NB4 (cell line): ENCODE results near the gene CIART.
"Not testable (repeated sequence)": the region's sequence is repeated elsewhere in the genome, so short reads cannot be mapped to it uniquely, and the experiment has no call there.

ENCODE experiments used
- DNase-seq: peaks from one replicate; pipeline ENCODE4 v3.0.0; 2010; ENCODE audit warnings: low read depth
- H3K4me3 ChIP-seq: one replicate; pipeline ENCODE4 v1.5.1; 2011; ENCODE audit warnings: mild to moderate bottlenecking, low read depth, low read length, moderate library complexity
- CTCF ChIP-seq: IDR thresholded peaks from one replicate; pipeline ENCODE4 v1.5.1; 2012; ENCODE audit warnings: low read depth, low read length
- MAX ChIP-seq: IDR thresholded peaks from 2 replicates; pipeline ENCODE4 v1.6.1; 2011; ENCODE audit warnings: low read depth, low read length
- MYC ChIP-seq: IDR thresholded peaks from 2 replicates; pipeline ENCODE4 v1.6.1; 2011; ENCODE audit warnings: low read depth, low read length
- POLR2A ChIP-seq: IDR thresholded peaks from 2 replicates; pipeline ENCODE4 v1.6.1; 2011; ENCODE audit warnings: mild to moderate bottlenecking; ENCODE audit not compliant: insufficient read length; ENCODE audit errors: extremely low read depth

CIART gene

GRCh38 chr1:150293433-150294253 lies 11.3 kb downstream of the CIART start, which contains the start of gene MRPS21:
MRPS21 (plus strand) TSS chr1:150293861; CDS start chr1:150294367, 506 bp downstream.
- peak; percentile 95 for TF ChIP-seq POLR2A
- peak; percentile 97 for TF ChIP-seq MYC
- TF ChIP-seq CTCF, result no peak
- peak; percentile 93 for TF ChIP-seq MAX
- peak within 1 kb of the TSS; percentile 100 for H3K4me3 ChIP-seq
- DNase-seq, result peak; percentile 94

- TF ChIP-seq MYC (no peak), POLR2A (no peak), CTCF (no peak), MAX (no peak)
- DNase-seq, result no peak
- H3K4me3 ChIP-seq, result peak overlapping the region; percentile 0
Observed at GRCh38 chr1:150295476-150295875, 13.1 kb downstream of the CIART start.

GRCh38 chr1:150299716-150300115 lies 17.4 kb downstream of the CIART start:
- no peak for TF ChIP-seq MYC
- no peak for TF ChIP-seq MAX
- no peak for TF ChIP-seq POLR2A
- no peak for TF ChIP-seq CTCF
- DNase-seq, result no peak

GRCh38 chr1:150302338-150302737 lies 20.0 kb downstream of the CIART start:
- DNase-seq, result no peak
- TF ChIP-seq MAX, result no peak
- H3K4me3 ChIP-seq, result no peak overlapping the region

More at GRCh38 chr1:150299716-150300115, 17.4 kb downstream of the CIART start:
- no peak overlapping the region for H3K4me3 ChIP-seq

- no peak for DNase-seq
- H3K4me3 ChIP-seq, result no peak overlapping the region
Observed at GRCh38 chr1:150302902-150303301, 20.5 kb downstream of the CIART start.

GRCh38 chr1:150308585-150308984 lies 26.2 kb downstream of the CIART start:
- H3K4me3 ChIP-seq, DNase-seq: not testable (repeated sequence)

More at GRCh38 chr1:150302902-150303301, 20.5 kb downstream of the CIART start:
- TF ChIP-seq POLR2A (no peak), MYC (no peak), CTCF (no peak), MAX (no peak)
